HG03103 (cell line): ENCODE data around the gene CENPM.

Experiments
- ATAC-seq: cut with Tn5 transposase; IDR thresholded peaks from one replicate; pipeline ENCODE4 v1.9.1; 2021; ENCODE audit warnings: low read depth; ENCODE audit not compliant: unreplicated experiment

Gene CENPM

DNA sequence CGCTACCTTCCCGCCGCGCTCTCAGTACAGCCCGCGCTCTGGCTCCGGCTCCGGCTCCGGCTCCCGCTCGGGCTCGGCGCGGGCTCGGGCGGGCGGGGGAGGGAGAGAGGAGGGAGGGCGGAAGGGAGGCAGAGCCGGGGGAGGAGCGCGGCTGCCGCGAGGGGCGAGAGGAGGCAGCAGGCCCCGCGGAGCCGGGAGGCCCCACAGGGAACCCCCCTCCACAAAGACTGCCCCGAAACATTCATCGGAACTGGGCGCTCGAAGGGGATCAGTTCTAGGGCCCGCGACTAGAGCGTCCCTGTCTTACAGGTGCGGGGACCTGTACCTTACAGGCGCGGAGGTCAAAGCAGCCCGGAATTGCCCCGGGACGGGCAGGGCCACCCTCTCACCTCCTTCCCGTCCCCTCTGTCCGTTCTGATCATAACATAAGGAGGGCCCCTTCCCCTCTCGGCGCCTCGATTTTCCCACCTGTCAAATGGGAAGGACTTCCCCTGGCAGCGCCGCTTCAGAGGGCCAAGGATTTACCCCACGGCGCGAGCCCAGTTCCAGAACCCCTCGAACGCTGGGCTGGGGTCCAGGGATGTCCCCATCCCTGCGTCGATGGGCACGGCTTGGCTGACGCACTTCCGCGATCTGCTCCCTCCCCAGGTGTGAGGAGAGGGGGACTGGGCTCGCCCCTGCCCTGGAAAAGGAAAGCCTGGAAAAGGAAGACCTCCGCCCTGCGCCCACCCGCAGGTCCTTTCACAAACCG is 31.7 kb downstream of the CENPM start, which contains the start of gene SHISA8:
Gene SHISA8 (minus strand): TSS at position 40 of the 751 bp plus-strand sequence. CDS start 407 bp downstream, outside the sequence.
- no peak for ATAC-seq

GRCh38 chr22:41914611-41915034 is 32.3 kb downstream of the CENPM start:
- no peak for ATAC-seq

- no peak for ATAC-seq
These were observed 33.0 kb downstream of the CENPM start for GRCh38 chr22:41913842-41914534.

DNA sequence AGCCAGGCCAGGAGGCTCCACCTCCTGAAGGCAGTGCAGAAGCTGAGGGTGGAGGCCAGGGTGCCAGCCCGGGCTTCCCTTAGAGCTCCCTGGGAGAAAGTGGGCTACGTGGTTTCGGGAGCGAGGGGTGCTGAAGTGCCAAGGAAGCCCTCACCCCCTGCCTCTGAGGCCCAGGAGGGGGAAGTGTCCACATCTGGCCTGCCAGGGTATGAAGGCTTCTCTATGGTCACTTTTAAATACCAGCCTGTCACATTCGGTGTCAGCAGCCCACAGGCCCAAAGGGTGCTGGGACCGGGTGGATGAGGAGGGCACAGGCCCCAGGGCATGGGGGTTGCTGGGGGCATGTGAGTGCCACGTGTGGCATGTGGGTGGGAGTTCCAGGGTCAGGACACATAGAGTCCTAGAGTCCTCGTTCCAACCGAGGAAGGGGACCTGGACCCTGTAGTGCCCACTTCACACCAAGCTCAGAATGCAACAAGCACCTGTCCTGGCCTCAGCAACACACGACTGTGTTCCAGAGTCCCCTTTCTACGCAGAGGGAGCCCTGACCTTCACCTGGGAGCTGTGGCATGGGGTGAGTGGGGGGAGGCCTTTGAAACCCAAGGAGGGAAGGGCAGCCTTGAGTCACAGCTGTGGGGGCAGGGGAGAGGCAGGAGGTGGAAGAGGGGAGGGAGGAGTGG is 33.8 kb downstream of the CENPM start:
- ATAC-seq = no peak

GRCh38 chr22:41912338-41913039 is 34.5 kb downstream of the CENPM start:
- no peak for ATAC-seq

GRCh38 chr22:41911001-41911611 is 35.8 kb downstream of the CENPM start:
- ATAC-seq = no peak

DNA sequence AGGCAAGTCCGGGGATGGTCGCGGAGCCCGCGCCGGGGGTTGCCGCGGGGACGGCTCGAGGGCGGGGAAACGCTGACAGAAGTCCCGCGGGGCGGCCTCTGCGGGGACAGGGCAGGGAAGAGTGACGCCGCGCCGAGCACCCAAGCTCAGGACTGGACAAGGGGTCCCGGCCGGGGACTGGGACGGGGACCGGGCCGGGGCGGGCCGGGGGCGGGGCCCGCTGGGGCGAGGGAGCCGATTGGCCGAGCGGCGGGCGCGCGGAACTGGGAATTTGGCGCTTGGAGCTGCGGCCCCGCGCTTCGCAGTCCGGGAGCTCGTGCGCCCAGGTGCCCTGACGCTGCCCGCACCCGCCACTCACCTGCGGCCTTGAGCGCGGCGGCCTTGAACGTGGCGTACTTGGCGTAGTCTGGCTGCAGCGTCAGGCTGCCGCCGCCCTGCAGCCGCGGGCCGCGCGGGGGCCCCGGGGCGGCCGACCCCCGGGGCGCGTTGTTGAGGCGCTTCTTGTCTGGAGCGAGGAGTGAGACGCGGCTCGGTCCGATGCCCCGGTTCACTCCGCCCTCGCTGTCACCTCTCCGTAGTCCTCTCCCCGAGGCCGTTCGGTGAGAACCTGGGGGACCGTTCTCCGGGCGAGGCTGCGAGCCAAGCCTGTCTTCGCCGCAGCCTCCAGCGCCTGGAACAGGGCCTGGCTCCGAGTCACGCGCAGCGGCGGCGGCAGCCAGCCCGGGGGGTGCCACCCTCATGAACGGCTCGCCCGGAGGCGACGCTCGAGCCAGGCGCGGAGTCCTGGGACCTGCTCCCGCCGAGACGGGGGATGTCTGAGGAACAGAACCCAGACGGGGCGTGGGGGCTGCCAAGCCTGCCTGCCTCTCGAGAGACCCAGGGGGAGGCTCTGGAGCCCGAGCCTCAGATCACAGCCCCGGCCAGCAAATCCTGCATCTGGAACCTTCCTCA is 36.6 kb downstream of the CENPM start:
- no peak for ATAC-seq

DNA sequence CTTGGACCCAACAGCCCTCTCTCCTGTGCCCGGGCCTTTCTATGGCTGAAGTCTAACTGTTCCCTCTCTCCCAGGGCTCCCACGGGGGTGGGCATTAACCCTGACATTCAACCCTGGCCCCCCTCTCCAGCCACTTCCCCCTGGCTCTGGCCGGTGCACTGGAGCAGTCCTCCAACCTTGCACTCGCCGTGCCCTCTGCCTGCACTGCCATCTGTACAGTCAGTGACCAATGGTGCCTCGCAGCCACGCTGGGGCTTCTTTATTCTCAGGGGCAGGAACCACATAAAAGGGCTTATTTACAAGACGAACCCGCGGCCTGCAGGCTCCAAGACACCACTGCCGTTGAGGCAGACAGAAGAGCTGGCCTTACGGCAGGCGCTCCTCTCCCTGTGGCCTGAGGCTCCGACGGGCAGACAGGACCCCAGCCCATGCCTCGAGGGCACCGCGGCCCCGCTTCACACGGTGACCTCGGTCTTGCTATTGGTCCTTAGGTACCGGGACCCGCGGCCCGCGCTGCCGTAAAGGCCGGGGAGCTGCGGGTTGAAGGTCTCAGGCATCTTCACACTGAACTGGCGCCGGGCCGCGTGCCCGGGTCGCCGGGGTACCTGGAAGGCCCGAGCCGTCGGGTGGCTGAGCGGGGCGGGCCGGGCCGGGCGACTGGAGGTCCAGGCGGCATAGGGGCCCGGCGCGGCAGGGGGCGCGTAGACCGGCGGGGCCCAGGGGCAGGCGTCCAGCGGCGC is 37.5 kb downstream of the CENPM start:
- no peak for ATAC-seq

DNA sequence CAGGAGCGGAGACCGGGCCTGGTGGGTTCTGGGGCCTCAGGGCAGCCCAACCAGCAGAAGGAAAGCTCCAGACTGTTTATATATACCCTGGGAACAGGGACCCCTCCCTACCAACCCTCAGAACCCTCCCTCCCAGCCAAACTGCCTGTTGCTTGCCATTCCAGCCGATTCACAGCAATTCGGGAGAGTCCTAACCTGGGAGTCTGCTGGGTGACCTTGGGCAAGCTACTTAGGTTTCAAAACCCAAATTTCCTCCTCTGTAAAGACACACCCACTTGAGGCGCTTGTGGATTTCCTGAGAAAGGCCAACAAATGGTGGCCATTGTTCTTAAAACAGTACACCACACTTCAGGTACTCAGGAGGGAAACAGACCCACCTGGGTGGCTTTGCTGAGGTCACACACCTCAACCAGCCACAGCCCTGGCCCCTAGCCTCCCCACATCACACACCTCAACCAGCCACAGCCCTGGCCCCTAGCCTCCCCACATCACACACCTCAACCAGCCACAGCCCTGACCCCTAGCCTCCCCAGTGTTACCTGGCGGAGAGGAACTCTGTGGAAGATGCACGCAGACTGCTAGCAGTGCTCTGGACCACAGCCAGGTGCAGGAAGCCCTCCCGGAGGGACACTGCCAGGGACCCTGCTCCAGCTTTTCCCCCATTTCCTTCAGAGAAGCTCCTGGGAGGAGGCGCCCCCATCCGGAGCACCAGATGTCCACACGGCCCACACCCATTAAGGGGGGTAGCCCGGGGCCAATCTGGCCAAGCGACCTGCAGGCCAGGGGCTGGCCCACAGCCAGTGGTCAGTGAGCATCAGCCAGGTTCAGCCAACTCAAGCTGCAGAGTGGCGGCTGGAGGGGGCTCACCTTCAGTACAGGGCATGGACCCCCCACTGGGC is 38.3 kb downstream of the CENPM start:
- ATAC-seq = no peak

DNA sequence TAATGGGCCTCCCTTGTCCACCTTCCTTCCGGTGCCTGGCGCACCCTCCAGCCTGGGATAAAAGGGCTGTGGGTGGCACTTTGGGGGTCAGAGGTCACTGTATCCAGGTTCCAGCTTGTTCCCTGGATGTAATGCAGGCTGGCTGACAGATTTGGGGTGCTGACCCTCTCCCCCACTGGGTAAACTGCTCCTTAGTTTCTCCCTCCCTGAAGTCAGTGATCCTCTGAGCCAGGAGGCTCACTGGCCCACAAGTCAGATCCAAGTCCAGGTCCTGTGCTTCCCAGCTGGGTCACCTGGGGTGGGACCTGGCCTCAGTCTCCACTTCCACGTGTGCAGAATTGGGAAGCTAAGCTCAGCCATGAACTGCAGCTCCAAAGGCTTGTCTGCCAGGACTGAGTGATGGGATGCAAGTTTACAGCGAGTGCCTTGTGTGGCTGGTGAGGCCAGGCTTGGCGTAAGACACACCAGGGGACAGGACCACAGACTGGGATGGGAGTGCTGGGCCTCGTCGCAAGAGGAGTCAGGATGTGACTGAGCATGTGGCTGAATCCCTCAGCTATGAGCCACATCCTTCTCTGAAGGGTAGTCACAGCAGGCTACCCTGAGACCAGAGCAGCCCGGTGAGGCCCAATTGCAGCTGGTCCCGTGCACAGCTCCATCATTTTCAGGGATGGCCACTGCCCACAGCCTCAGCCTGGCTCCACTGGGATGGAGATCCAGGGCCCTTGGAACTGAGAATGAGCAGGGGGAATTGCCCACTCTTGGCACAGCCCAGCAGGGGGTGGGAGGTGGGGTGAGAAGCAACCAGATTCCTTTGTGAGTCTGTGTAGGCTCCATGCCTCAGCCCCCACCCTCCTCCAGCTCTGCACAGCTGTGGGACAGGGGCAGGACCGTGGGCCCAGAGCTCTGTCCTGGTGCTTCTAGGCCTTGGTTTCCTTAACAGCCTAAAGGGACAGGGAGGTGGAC is 39.2 kb downstream of the CENPM start:
- no peak for ATAC-seq

- no peak for ATAC-seq
These were observed 40.1 kb downstream of the CENPM start for GRCh38 chr22:41906822-41907221.

- no peak for ATAC-seq
These were observed 41.3 kb downstream of the CENPM start for GRCh38 chr22:41905411-41906202.

GRCh38 chr22:41904450-41905410 is 42.2 kb downstream of the CENPM start:
- no peak for ATAC-seq

- ATAC-seq = no peak
These were observed 44.0 kb downstream of the CENPM start for GRCh38 chr22:41902932-41903421.
